H1 (cell line): ENCODE results near the gene TCEANC2.

Experiments used
- ATF2 ChIP-seq: IDR thresholded peaks from 2 replicates; pipeline ENCODE4 v1.6.1; 2012; ENCODE audit warnings: low read length, inconsistent platforms
- EP300 ChIP-seq, 2 experiments: IDR thresholded peaks; 1 replicate in 1 of 2; 2 replicates in 1 of 2; pipeline ENCODE4 v1.6.1; 2011 to 2012; ENCODE audit warnings: low read depth in 2 of 2, low read length in 2 of 2, mild to moderate bottlenecking in 2 of 2, borderline replicate concordance in 1 of 2, inconsistent platforms in 1 of 2, moderate library complexity in 1 of 2
- GABPA ChIP-seq: IDR thresholded peaks from 2 replicates; pipeline ENCODE4 v1.6.1; 2011; ENCODE audit warnings: mild to moderate bottlenecking, low read length, moderate library complexity, borderline replicate concordance; ENCODE audit not compliant: insufficient read depth
- POLR2A ChIP-seq, 2 experiments: IDR thresholded peaks; 1 replicate in 1 of 2; 2 replicates in 1 of 2; pipeline ENCODE4 v1.6.1; 2011; ENCODE audit warnings: low read depth in 2 of 2, low read length in 2 of 2, mild to moderate bottlenecking in 2 of 2; ENCODE audit errors: control extremely low read depth in 1 of 2
- POLR2AphosphoS5 ChIP-seq: IDR thresholded peaks from 2 replicates; pipeline ENCODE4 v1.6.1; 2011; ENCODE audit warnings: low read depth, low read length
- RAD21 ChIP-seq, 2 experiments: IDR thresholded peaks in 1 of 2; conservative IDR thresholded peaks in 1 of 2; 2 replicates each; pipeline ENCODE4 v1.6.1; 2011; ENCODE audit warnings: low read depth in 2 of 2, low read length in 2 of 2, improper control_type of control experiment in 1 of 2, inconsistent platforms in 1 of 2, mild to moderate bottlenecking in 1 of 2, moderate library complexity in 1 of 2
- SP1 ChIP-seq: IDR thresholded peaks from 2 replicates; pipeline ENCODE4 v1.6.1; 2011; ENCODE audit warnings: low read depth, low read length
- SP2 ChIP-seq: IDR thresholded peaks from 2 replicates; pipeline ENCODE4 v1.6.1; 2012; ENCODE audit warnings: mild to moderate bottlenecking, low read length, inconsistent platforms
- SRF ChIP-seq: IDR thresholded peaks from 2 replicates; pipeline ENCODE4 v1.6.1; 2011; ENCODE audit warnings: mild to moderate bottlenecking, low read depth, low read length, moderate library complexity
- TCF12 ChIP-seq: IDR thresholded peaks from 2 replicates; pipeline ENCODE4 v1.6.1; 2011; ENCODE audit warnings: low read depth, mild to moderate bottlenecking, low read length
- TEAD4 ChIP-seq: IDR thresholded peaks from 2 replicates; pipeline ENCODE4 v1.6.1; 2012; ENCODE audit warnings: low read depth, low read length, inconsistent platforms, mixed read lengths
- YY1 ChIP-seq: IDR thresholded peaks from 2 replicates; pipeline ENCODE4 v1.6.1; 2011; ENCODE audit warnings: low read depth, mild to moderate bottlenecking, low read length
- TF ChIP-seq, protein P1 (sequence below), 3 experiments: IDR thresholded peaks; 1 replicate in 2 of 3; 2 replicates in 1 of 3; pipeline versions ENCODE4 v1.5.1 to v1.6.1; 2011; ENCODE audit warnings: low read length in 3 of 3, mild to moderate bottlenecking in 3 of 3, inconsistent platforms in 2 of 3, low read depth in 1 of 3, moderate library complexity in 1 of 3; ENCODE audit not compliant: insufficient read depth in 1 of 3; ENCODE audit errors: control extremely low read depth in 1 of 3

GRCh38 chr1:54153535-54154439, 100.4 kb downstream of the TCEANC2 start:
- TF ChIP-seq TEAD4 = peak; percentile 52; the same call in 1 of the 2 replicates
- no peak for TF ChIP-seq RAD21 (IDR thresholded peaks at IDR 0.05 in 1 of 2, conservative IDR thresholded peaks at IDR 0.05 in 1 of 2; ENCODE audit: low read depth in 2 of 2, low read length in 2 of 2)
- no peak for TF ChIP-seq SP2
- TF ChIP-seq GABPA = no peak
- TF ChIP-seq POLR2A (IDR thresholded peaks at IDR 0.05; ENCODE audit: control extremely low read depth in 1 of 2, low read depth in 2 of 2, low read length in 2 of 2) = no peak
- TF ChIP-seq, protein P1, sequence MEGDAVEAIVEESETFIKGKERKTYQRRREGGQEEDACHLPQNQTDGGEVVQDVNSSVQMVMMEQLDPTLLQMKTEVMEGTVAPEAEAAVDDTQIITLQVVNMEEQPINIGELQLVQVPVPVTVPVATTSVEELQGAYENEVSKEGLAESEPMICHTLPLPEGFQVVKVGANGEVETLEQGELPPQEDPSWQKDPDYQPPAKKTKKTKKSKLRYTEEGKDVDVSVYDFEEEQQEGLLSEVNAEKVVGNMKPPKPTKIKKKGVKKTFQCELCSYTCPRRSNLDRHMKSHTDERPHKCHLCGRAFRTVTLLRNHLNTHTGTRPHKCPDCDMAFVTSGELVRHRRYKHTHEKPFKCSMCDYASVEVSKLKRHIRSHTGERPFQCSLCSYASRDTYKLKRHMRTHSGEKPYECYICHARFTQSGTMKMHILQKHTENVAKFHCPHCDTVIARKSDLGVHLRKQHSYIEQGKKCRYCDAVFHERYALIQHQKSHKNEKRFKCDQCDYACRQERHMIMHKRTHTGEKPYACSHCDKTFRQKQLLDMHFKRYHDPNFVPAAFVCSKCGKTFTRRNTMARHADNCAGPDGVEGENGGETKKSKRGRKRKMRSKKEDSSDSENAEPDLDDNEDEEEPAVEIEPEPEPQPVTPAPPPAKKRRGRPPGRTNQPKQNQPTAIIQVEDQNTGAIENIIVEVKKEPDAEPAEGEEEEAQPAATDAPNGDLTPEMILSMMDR (IDR thresholded peaks at IDR 0.05; ENCODE audit: control extremely low read depth in 1 of 3, insufficient read depth in 1 of 3, low read depth in 1 of 3, low read length in 3 of 3) = no peak
- 0 out of 2 replicates have a peak, but pooled peaks have one; percentile 27 for TF ChIP-seq YY1
- TF ChIP-seq SP1 = no peak
- no peak for TF ChIP-seq EP300 (IDR thresholded peaks at IDR 0.05; ENCODE audit: borderline replicate concordance in 1 of 2, low read depth in 2 of 2, low read length in 2 of 2)
- no peak for TF ChIP-seq ATF2
- TF ChIP-seq TCF12 = no peak
- TF ChIP-seq POLR2AphosphoS5 = no peak
- TF ChIP-seq SRF = no peak
